Trophoblast cell (in vitro differentiated cells and primary cell): ENCODE results near the gene PEX10.
"Not testable (repeated sequence)": the region's sequence is repeated elsewhere in the genome, so short reads cannot be mapped to it uniquely, and the experiment has no call there.

Experiments used
- DNase-seq, 2 donors: peaks; one replicate each; pipeline ENCODE4 v3.0.0-alpha.2; 2016
- H2AFZ ChIP-seq: 2 replicates; pipeline ENCODE4 v1.6.1; 2013; ENCODE audit warnings: low read length, moderate library complexity, mild to moderate bottlenecking; ENCODE audit not compliant: insufficient read depth, poor library complexity
- H2AK5ac ChIP-seq: 2 replicates; pipeline ENCODE4 v1.6.1; 2013; ENCODE audit warnings: mild to moderate bottlenecking, low read length
- H2BK120ac ChIP-seq: 2 replicates; pipeline ENCODE4 v1.6.1; 2013; ENCODE audit warnings: low read length, mild to moderate bottlenecking, moderate library complexity; ENCODE audit not compliant: insufficient read depth, poor library complexity
- H2BK12ac ChIP-seq: 2 replicates; pipeline ENCODE4 v1.6.1; 2013; ENCODE audit warnings: mild to moderate bottlenecking, low read length, moderate library complexity
- H2BK5ac ChIP-seq: 2 replicates; pipeline ENCODE4 v1.6.1; 2013; ENCODE audit warnings: low read length, low read depth, moderate library complexity, mild to moderate bottlenecking; ENCODE audit not compliant: poor library complexity
- H3K14ac ChIP-seq: 2 replicates; pipeline ENCODE4 v1.6.1; 2013; ENCODE audit warnings: mild to moderate bottlenecking, low read length
- H3K18ac ChIP-seq: 2 replicates; pipeline ENCODE4 v1.6.1; 2013; ENCODE audit warnings: mild to moderate bottlenecking, low read length
- H3K23ac ChIP-seq: 2 replicates; pipeline ENCODE4 v1.6.1; 2013; ENCODE audit warnings: low read length
- H3K27ac ChIP-seq: 2 replicates; pipeline ENCODE4 v1.5.1; 2013; ENCODE audit warnings: low read depth, mild to moderate bottlenecking, inconsistent platforms, low read length, moderate library complexity
- H3K27me3 ChIP-seq: 2 replicates; pipeline ENCODE4 v1.6.1; 2013; ENCODE audit warnings: inconsistent platforms, mild to moderate bottlenecking, low read length, moderate library complexity; ENCODE audit not compliant: insufficient read depth
- H3K36me3 ChIP-seq, 2 experiments: 1 replicate in 1 of 2; 2 replicates in 1 of 2; pipeline ENCODE4 v1.6.1; 2013; ENCODE audit warnings: low read length in 2 of 2, mild to moderate bottlenecking in 2 of 2, moderate library complexity in 1 of 2; ENCODE audit not compliant: insufficient read depth in 2 of 2, control insufficient read depth in 1 of 2
- H3K4ac ChIP-seq: 2 replicates; pipeline ENCODE4 v1.6.1; 2013; ENCODE audit warnings: low read depth, mild to moderate bottlenecking, low read length, moderate library complexity
- H3K4me1 ChIP-seq, 2 experiments: 1 replicate in 1 of 2; 2 replicates in 1 of 2; pipeline ENCODE4 v1.6.1; 2013; ENCODE audit warnings: low read length in 2 of 2, mild to moderate bottlenecking in 2 of 2, moderate library complexity in 1 of 2; ENCODE audit not compliant: insufficient read depth in 2 of 2, control insufficient read depth in 1 of 2
- H3K4me2 ChIP-seq: 2 replicates; pipeline ENCODE4 v1.6.1; 2013; ENCODE audit warnings: inconsistent platforms, mild to moderate bottlenecking, low read length, moderate library complexity
- H3K4me3 ChIP-seq: 2 replicates; pipeline ENCODE4 v1.5.1; 2013; ENCODE audit warnings: mild to moderate bottlenecking, low read depth, low read length, inconsistent platforms
- H3K79me1 ChIP-seq: one replicate; pipeline ENCODE4 v1.6.1; 2013; ENCODE audit warnings: low read length
- H3K79me2 ChIP-seq: 2 replicates; pipeline ENCODE4 v1.6.1; 2013; ENCODE audit warnings: low read length, mild to moderate bottlenecking; ENCODE audit not compliant: control insufficient read depth, insufficient read depth, poor library complexity
- H3K9ac ChIP-seq: 2 replicates; pipeline ENCODE4 v1.6.1; 2013; ENCODE audit warnings: mild to moderate bottlenecking, low read length
- H3K9me3 ChIP-seq: 2 replicates; pipeline ENCODE4 v1.6.1; 2013; ENCODE audit warnings: low read depth, mild to moderate bottlenecking, control low read depth, inconsistent platforms, low read length; ENCODE audit not compliant: insufficient read depth
- H4K12ac ChIP-seq: 2 replicates; pipeline ENCODE4 v1.6.1; 2013; ENCODE audit warnings: low read depth, mild to moderate bottlenecking, low read length, moderate library complexity
- H4K8ac ChIP-seq: 2 replicates; pipeline ENCODE4 v1.6.1; 2013; ENCODE audit warnings: low read depth, mild to moderate bottlenecking, low read length, moderate library complexity
- H4K91ac ChIP-seq: one replicate; pipeline ENCODE4 v1.6.1; 2013; ENCODE audit warnings: low read depth, mild to moderate bottlenecking, low read length, moderate library complexity
- WGBS: extraction: QIAGEN DNeasy Blood & Tissue Kit; methylation state at CpG from one replicate; pipeline ENCODE4 v1.1.7; 2013; ENCODE audit warnings: missing lambda C conversion rate; ENCODE audit not compliant: insufficient read length, insufficient coverage; ENCODE audit errors: extremely low coverage; 5-methylcytosine and 5-hydroxymethylcytosine counted together

Gene PEX10

DNA sequence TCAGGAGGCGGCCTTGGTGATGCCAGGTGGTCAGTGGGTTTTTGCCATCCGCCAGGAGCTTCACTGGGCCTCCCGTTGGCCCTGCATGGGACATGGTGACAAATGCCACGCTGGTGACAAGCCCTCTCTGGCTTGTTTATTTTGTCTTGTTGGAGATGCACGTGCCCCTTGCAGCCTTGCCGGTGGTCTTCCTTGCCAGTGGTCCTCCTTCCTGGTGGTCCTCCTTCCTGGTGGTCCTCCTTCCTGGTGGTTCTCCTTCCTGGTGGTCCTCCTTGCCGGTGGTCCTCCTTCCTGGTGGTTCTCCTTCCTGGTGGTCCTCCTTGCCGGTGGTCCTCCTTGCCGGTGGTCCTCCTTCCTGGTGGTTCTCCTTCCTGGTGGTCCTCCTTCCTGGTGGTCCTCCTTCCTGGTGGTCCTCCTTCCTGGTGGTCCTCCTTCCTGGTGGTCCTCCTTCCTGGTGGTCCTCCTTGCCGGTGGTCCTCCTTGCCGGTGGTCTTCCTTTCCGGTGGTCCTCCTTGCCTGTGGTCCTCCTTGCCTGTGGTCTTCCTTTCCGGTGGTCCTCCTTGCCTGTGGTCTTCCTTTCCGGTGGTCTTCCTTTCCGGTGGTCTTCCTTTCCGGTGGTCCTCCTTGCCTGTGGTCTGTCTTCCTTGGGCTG is 46.9 kb upstream of the PEX10 start:
- not testable (repeated sequence) for DNase-seq, H4K8ac ChIP-seq, H4K91ac ChIP-seq, H3K4me1 ChIP-seq, H3K18ac ChIP-seq, H3K23ac ChIP-seq, H3K36me3 ChIP-seq, H3K27ac ChIP-seq, H3K9ac ChIP-seq, H3K4me2 ChIP-seq, H3K79me1 ChIP-seq, H3K79me2 ChIP-seq, H2BK5ac ChIP-seq, H2AFZ ChIP-seq, H3K4ac ChIP-seq, H3K27me3 ChIP-seq, H2BK120ac ChIP-seq, H3K9me3 ChIP-seq, H3K14ac ChIP-seq, H4K12ac ChIP-seq, H2BK12ac ChIP-seq, H2AK5ac ChIP-seq, H3K4me3 ChIP-seq
- no CpG with 5 or more reads among the region's 16 CpGs for WGBS

DNA sequence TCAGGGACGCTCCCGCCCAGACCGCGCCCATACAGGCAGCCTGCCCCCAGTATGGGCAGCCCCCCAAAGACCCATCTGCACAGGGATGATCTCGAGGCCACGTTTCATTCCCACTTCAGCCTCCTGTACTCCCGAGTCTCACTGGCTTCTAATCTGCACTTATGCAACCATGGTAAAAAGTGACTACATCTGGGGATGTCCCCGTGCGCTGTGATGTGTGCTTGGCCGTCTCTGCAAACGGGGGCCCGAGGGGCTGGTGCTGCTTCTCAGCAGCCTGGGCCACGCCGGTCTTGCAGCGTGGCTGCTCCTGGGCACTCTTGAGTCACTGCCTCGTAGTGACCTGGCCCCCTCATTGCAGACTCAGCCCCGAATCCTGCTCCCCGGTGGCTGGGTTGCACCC is 46.3 kb upstream of the PEX10 start:
- Histone ChIP-seq H2BK120ac (no peak overlapping the region), H2BK12ac (no peak overlapping the region), H3K79me2 (no peaks in the 10 kb centered on the region), H3K14ac (no peak overlapping the region), H4K91ac (no peak overlapping the region), H2AFZ (no peak overlapping the region), H3K9ac (no peak overlapping the region), H3K79me1 (no peaks in the 10 kb centered on the region), H4K12ac (no peak overlapping the region), H3K4me2 (no peak overlapping the region), H3K4me3 (no peak overlapping the region), H3K36me3 (no peaks in the 10 kb centered on the region), H2AK5ac (no peak overlapping the region), H3K4me1 (no peaks in the 10 kb centered on the region), H4K8ac (no peak overlapping the region), H3K23ac (no peak overlapping the region), H3K27me3 (no peaks in the 10 kb centered on the region), H3K9me3 (no peaks in the 10 kb centered on the region), H2BK5ac (no peak overlapping the region), H3K27ac (no peak overlapping the region), H3K18ac (no peak overlapping the region), H3K4ac (no peak overlapping the region)
- WGBS, result no CpG with 5 or more reads among the region's 18 CpGs
- DNase-seq, result no peak

DNA sequence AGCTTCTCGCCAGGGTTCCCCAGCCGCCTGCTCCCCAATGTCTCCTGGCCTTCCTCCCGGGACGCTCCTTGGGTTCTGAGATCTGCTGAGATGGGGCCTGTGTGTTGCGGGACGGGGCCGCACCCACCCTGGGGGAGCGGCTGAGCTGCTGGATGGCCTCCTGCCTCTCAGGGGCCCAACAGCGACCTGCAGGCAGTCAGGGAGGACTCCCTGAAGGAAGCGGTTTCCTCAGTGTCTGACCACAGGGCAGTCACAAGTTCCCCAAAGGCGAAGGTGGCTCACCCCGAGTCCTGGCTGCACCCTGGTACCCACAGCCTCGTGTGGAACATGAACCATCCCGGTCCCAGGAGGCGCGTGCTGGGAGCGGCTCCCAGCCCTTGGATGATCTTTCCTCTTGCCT is 45.1 kb upstream of the PEX10 start:
- H3K79me1 ChIP-seq, result no peaks in the 10 kb centered on the region

DNA sequence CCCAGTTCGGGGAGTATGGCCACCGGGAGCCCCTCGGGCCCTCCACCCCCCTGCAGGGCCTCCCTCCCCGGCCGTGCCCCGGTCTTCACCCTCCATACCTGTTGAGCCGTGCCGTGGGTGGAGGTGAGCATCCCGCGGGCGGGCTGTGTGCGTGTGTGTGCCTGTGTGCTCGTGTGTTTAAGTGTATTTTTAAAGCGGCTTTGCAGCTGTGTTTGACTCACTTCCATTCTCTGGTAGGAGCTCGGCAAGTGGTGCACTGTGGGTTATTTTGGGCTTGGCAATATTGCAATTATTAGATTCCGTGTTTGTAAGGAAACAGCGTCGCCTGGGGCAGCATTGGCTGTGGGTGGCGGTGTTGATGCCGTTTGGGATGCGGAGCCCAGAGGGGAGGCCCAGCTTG is 43.4 kb upstream of the PEX10 start:
- Histone ChIP-seq H3K36me3 (no peaks in the 10 kb centered on the region), H3K79me1 (no peaks in the 10 kb centered on the region), H2AFZ (no peak overlapping the region), H3K27ac (no peak overlapping the region), H3K4me3 (no peak overlapping the region), H2AK5ac (no peak overlapping the region), H3K4me1 (peaks cover 7 to 10% of the 10 kb centered on the region in 2 experiments), H2BK120ac (no peak overlapping the region), H3K9ac (no peak overlapping the region), H2BK12ac (no peak overlapping the region), H4K91ac (no peak overlapping the region), H2BK5ac (no peak overlapping the region), H4K8ac (no peak overlapping the region), H3K27me3 (no peaks in the 10 kb centered on the region), H3K9me3 (no peaks in the 10 kb centered on the region), H3K4ac (no peak overlapping the region), H4K12ac (no peak overlapping the region), H3K18ac (no peak overlapping the region), H3K79me2 (no peaks in the 10 kb centered on the region), H3K4me2 (no peak overlapping the region), H3K23ac (no peak overlapping the region), H3K14ac (no peak overlapping the region)
- no CpG with 5 or more reads among the region's 21 CpGs for WGBS
- DNase-seq, result no peak

More for the DNA sequence above, 45.1 kb upstream of the PEX10 start:
- Histone ChIP-seq H3K4ac (no peak overlapping the region), H2BK12ac (no peak overlapping the region), H3K14ac (no peak overlapping the region), H2BK5ac (no peak overlapping the region), H3K4me1 (peaks cover under 1 to 4% of the 10 kb centered on the region in 2 experiments), H4K12ac (no peak overlapping the region), H2AFZ (no peak overlapping the region), H3K9me3 (no peaks in the 10 kb centered on the region), H3K36me3 (no peaks in the 10 kb centered on the region), H3K23ac (no peak overlapping the region), H4K91ac (no peak overlapping the region), H4K8ac (no peak overlapping the region), H3K79me2 (no peaks in the 10 kb centered on the region), H3K27me3 (no peaks in the 10 kb centered on the region), H2AK5ac (no peak overlapping the region), H2BK120ac (no peak overlapping the region), H3K9ac (no peak overlapping the region), H3K27ac (no peak overlapping the region), H3K18ac (no peak overlapping the region), H3K4me2 (no peak overlapping the region), H3K4me3 (no peak overlapping the region)
- WGBS, result no CpG with 5 or more reads among the region's 17 CpGs
- DNase-seq, result no peak
